Glutamatergic neuron (in vitro differentiated cells): ENCODE data around the gene PTCD3. TPM values are rescaled to one million over a fixed set of nuclear protein-coding genes. Genes with fewer than 3 reads are reported as not detected.

ENCODE experiments used
- DNase-seq: peaks from one replicate; pipeline ENCODE4 v3.0.0; 2022
- H3K27ac Mint-ChIP-seq: one replicate; pipeline ENCODE4 v1.8.0; 2020; ENCODE audit warnings: mild to moderate bottlenecking, mixed read lengths, inconsistent platforms; ENCODE audit not compliant: unreplicated experiment
- H3K27me3 Mint-ChIP-seq: one replicate; pipeline ENCODE4 v1.8.0; 2020; ENCODE audit warnings: mild to moderate bottlenecking, moderate library complexity, mixed read lengths, inconsistent platforms; ENCODE audit not compliant: unreplicated experiment
- H3K36me3 Mint-ChIP-seq: one replicate; pipeline ENCODE4 v1.8.0; 2020; ENCODE audit warnings: mild to moderate bottlenecking, mixed read lengths, inconsistent platforms; ENCODE audit not compliant: unreplicated experiment
- H3K4me1 Mint-ChIP-seq: one replicate; pipeline ENCODE4 v1.8.0; 2020; ENCODE audit warnings: mild to moderate bottlenecking, low read depth, mixed read lengths, inconsistent platforms; ENCODE audit not compliant: unreplicated experiment
- H3K4me3 Mint-ChIP-seq: one replicate; pipeline ENCODE4 v1.8.0; 2020; ENCODE audit warnings: mild to moderate bottlenecking, mixed read lengths, inconsistent platforms; ENCODE audit not compliant: unreplicated experiment
- H3K9me3 Mint-ChIP-seq: one replicate; pipeline ENCODE4 v1.8.0; 2020; ENCODE audit warnings: mild to moderate bottlenecking, moderate library complexity, mixed read lengths, inconsistent platforms; ENCODE audit not compliant: unreplicated experiment
- CTCF ChIP-seq: fragments of 200-600 bp; sonication (generic); IDR thresholded peaks from one replicate; pipeline ENCODE4 v1.5.0; 2021; ENCODE audit not compliant: partially characterized antibody, unreplicated experiment
- total RNA-seq: library from RNA; stranded (reverse); fragmentation: NEBNext Ultra II Directional; extraction: Animal tissue kit (Norgen Biotek cat#: 25700); gene quantifications from one replicate; pipeline ENCODE4 v1.2.1, GENCODE V29; 2021; ENCODE audit not compliant: unreplicated experiment

Gene PTCD3
- total RNA-seq, 1 donor from 2014 or later = 104 TPM

DNA sequence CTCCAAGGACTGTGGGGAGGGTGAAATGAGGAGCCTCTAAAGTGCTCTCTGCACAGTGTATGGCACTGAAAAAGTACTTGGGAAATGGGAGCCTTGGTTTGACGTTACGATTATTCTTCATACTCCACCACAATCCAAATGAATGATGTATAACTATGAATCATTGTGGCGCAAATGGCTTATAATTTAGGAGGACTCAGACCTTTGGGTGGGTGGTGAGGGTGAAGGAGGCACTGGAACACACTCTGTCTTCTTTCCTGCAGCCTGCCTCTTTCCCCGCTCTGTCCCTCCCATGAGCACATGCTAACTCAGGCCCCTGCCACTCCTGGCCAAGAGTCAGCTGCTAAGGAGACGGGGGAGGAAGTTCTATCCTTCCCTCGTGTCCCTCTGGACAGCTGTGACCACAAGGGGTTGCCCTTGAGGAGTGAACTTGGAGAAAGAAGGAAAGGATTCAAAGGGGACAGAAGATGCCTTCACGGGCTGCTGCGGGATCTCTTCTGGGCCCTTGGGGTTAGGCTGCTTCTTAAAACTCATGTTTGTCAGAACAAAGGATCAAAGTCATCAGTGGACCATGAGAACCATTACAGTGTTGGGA, 36.8 kb upstream of the PTCD3 start:
- H3K27ac Mint-ChIP-seq = no peak overlapping the region
- no peak for TF ChIP-seq CTCF
- no peaks in the 10 kb centered on the region for H3K27me3 Mint-ChIP-seq
- no peaks in the 10 kb centered on the region for H3K9me3 Mint-ChIP-seq
- no peak overlapping the region for H3K4me3 Mint-ChIP-seq
- H3K4me1 Mint-ChIP-seq = no peaks in the 10 kb centered on the region
- peaks cover 18% of the 10 kb centered on the region for H3K36me3 Mint-ChIP-seq
- no peak for DNase-seq

DNA sequence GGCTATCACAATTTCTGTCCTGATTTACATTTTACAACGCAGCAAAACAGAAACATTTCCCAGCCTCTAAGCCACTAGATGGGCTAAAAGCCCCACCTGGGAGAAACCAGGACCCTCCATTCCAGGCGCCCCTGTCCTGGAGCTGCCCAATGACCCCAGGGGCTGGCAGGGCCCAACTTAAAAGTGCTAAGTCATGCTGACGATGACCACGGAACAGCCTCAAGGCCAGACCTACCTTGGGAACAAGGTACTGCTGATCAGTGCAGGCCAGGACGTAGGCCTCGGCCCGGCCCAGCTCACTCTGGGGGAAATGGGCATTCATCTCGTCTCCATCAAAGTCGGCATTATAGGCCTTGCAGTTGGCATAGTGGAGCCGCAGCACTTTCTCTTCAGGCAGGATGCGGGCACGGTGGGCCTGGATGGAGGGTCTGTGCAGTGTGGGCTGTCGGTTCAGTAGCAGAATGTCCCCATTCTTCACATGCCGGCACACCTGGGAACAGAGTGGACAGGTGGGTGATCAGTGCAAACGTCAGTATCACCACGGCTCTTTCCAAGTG, 36.2 kb upstream of the PTCD3 start:
- Mint-ChIP-seq H3K4me1 (no peaks in the 10 kb centered on the region), H3K9me3 (no peaks in the 10 kb centered on the region), H3K27me3 (no peaks in the 10 kb centered on the region), H3K4me3 (no peak overlapping the region), H3K36me3 (peaks cover 14% of the 10 kb centered on the region), H3K27ac (no peak overlapping the region)
- no peak for DNase-seq
- TF ChIP-seq CTCF = no peak

GRCh38 chr2:86070868-86071267, 35.2 kb upstream of the PTCD3 start:
- H3K9me3 Mint-ChIP-seq = no peaks in the 10 kb centered on the region
- H3K4me1 Mint-ChIP-seq = no peaks in the 10 kb centered on the region
- no peak overlapping the region for H3K27ac Mint-ChIP-seq
- peaks cover 14% of the 10 kb centered on the region for H3K36me3 Mint-ChIP-seq
- no peak for TF ChIP-seq CTCF
- DNase-seq = no peak
- no peak overlapping the region for H3K4me3 Mint-ChIP-seq
- no peaks in the 10 kb centered on the region for H3K27me3 Mint-ChIP-seq

- no peaks in the 10 kb centered on the region for H3K9me3 Mint-ChIP-seq
- H3K4me1 Mint-ChIP-seq = no peaks in the 10 kb centered on the region
- no peaks in the 10 kb centered on the region for H3K27me3 Mint-ChIP-seq
- TF ChIP-seq CTCF = no peak
- no peak overlapping the region for H3K4me3 Mint-ChIP-seq
- no peak overlapping the region for H3K27ac Mint-ChIP-seq
- DNase-seq = no peak
- peaks cover 14% of the 10 kb centered on the region for H3K36me3 Mint-ChIP-seq
Observed at GRCh38 chr2:86072271-86072858, 33.7 kb upstream of the PTCD3 start.

- no peak overlapping the region for H3K4me3 Mint-ChIP-seq
- H3K27ac Mint-ChIP-seq = no peak overlapping the region
- no peak for TF ChIP-seq CTCF
- peaks cover 14% of the 10 kb centered on the region for H3K36me3 Mint-ChIP-seq
- no peaks in the 10 kb centered on the region for H3K9me3 Mint-ChIP-seq
- H3K27me3 Mint-ChIP-seq = no peaks in the 10 kb centered on the region
- DNase-seq = no peak
- H3K4me1 Mint-ChIP-seq = no peaks in the 10 kb centered on the region
Observed at GRCh38 chr2:86073225-86073624, 32.8 kb upstream of the PTCD3 start.
